Suppressor macrophage (primary cell): ENCODE data around the gene HS1BP3.
A peak's percentile ranks its signal among the peaks of the same experiment; 100 is the strongest.

Experiments used
- DNase-seq, 4 experiments: peaks; one replicate each; pipeline ENCODE4 v3.0.0-alpha.2; 2020 to 2022

Gene HS1BP3

GRCh38 chr2:20645301-20645701 lies 5.6 kb downstream of the HS1BP3 start:
- no peak for DNase-seq

- no peak for DNase-seq
These were observed 7.1 kb downstream of the HS1BP3 start for GRCh38 chr2:20643826-20644225.

GRCh38 chr2:20643060-20643459 lies 7.8 kb downstream of the HS1BP3 start:
- no peak for DNase-seq

- DNase-seq, result peak; percentile 74 to 87 (median 84)
These were observed 8.6 kb downstream of the HS1BP3 start for GRCh38 chr2:20642055-20642971.

DNA sequence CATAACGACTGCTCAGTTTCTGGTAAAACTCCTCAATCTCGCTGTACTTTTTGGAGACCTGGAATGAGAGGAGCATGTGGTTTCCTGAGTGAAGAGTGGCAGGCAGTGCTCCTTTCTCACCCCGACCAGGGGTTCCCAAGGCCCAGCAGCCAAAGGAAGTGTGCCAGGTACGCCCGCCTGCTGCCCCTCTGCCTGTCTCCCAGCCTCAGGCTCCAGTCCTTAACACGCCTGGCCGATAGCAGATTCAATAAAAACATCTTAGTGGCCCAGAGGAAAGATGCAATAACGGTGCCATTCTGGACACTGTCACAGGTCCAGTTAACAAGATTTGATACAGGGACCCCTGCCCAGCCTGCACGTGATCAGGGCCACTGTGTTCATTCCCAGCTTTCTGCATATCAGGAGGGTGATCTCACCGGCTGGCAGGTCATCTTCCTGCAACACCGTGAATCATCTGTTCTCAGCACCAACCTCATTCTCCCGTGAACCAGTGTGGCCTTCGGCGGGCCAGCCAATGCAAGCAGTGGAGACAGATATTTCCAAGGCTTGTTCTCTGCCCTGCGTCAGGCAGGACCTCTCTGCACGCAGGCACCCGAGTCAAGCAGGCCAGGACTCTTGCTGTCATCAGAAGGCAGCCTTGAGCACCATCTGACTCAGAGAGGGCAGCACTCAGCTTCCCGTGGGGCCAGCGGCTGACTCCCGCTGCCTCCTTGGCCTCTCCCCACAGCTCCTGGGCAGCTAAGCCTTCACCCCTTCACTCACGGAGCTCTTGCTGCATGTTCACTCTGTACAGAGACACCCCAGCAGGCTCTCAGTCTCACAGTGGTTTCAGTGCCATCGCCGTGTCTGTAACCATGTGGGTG lies 9.5 kb downstream of the HS1BP3 start:
- DNase-seq, result no peak

- DNase-seq, result no peak
These were observed 10.3 kb downstream of the HS1BP3 start for GRCh38 chr2:20640411-20641122.

GRCh38 chr2:20638646-20639430 lies 12.1 kb downstream of the HS1BP3 start:
- DNase-seq, result no peak

GRCh38 chr2:20638014-20638413 lies 12.9 kb downstream of the HS1BP3 start:
- DNase-seq, result no peak

DNA sequence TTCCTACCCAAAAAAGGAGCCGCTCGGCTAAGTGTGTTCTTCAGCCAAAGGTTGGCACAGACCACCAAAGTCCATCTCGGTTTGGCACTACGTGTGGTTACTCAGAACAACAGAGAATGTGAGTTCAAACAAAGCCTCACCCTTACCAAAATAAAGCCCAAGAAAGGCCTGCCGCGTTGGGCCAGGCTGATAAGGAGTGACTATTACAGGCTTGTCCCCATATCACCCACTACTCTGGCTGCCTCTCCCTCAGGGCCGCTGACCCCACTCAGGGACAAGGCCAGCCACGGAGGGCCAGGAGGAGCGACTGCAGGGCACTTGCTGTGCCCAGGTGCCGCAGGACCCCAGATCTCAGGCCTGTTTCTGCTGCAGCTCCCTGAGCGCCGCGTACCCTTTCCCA lies 13.8 kb downstream of the HS1BP3 start:
- no peak for DNase-seq

DNA sequence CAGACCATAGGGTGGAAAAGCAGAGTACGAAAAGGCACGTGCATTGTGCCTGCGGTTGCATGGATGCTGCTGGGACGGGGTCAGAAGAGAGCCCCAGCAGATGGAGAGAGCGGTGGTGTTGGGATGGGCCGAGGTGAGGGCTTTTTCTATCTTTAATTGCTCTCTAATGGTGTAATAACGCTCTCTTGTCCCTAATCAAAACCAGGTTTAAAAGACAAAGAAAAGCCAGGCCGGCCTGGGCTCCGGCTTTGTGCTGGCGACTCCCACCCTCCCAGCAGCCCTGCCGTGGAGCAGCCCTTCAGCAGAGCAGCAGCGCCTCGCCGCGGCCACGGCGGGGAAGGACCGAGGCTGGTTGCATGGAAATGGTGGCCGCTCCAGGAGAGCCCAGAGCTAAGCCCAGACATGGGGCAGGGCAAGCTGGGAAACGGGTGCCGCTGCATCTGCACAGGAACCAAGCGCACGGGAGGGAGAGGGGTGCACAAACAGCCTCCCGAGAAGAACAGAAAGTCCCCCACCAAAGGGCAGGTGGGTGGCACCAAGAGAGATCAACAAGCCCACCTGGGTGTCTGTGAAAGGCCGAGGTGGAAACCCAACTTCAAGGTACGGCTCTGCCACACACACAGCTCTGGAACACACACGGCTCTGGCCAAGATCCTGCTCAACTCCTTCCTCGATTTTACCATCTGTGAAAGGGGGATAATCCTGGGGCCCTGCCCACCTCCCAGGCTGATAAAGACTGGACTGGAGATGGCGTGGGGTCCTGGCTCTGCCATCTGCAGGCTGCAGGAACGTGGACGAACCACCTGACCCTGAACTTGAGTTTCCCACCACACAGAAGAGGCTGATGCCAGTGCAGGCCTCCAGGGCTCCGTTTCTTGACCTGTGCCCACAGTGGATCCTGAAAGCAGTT lies 15.0 kb downstream of the HS1BP3 start:
- peak; percentile 64 to 81 (median 70) for DNase-seq

DNA sequence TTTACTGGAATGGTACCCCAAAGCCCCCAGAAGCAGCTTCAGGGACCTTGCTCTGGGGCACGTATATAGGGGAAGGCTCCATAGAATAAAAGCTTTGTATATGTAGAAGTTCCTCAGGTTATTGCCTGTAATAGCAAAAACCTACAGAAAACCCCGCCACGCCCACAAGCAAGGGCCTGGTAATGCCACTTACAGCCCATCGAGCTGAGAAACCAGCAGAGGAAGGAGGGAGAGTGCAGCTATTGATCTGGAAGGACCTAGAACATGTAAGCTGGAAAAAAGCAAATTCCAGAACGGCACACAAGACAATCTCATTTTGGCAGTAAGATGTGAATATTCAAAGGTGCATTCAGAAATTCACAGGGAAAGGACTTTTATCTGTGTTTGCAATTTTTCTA lies 15.8 kb downstream of the HS1BP3 start:
- no peak for DNase-seq

GRCh38 chr2:20634507-20635112 lies 16.3 kb downstream of the HS1BP3 start:
- no peak for DNase-seq

DNA sequence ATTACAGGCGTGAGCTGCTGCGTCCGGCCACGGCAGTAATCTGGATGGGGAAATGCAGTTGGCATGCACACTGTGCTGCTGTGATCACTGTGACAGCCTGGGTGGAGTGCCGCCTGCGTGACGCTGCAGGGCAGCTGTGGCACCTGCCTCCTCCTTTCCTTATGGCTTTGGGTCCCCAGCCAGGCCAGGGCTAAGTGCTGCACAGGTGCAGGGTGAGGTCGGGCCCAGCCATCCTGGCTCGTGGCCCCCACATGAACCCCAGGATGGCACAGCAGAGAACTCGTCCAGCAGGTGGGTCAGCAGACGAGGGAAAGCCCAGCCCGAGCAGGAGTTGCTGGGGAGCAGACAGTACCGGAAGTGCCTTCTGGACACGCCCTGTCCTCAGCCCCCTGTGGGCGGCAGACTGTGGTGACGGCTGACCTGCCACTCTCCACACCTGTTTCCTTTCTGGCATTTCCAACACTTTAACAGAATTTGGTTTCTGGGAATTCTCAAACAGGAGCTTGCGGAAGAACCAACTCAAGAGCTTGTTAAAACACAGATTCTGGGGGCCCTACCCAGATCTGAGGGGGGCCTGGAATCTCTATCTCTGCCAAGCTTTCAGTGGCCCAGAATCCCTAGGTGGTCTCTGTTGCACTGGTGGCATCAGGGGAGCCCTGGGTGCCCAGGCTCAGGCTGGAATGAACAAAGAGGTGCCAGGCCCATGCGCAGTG lies 16.9 kb downstream of the HS1BP3 start:
- DNase-seq, result no peak

DNA sequence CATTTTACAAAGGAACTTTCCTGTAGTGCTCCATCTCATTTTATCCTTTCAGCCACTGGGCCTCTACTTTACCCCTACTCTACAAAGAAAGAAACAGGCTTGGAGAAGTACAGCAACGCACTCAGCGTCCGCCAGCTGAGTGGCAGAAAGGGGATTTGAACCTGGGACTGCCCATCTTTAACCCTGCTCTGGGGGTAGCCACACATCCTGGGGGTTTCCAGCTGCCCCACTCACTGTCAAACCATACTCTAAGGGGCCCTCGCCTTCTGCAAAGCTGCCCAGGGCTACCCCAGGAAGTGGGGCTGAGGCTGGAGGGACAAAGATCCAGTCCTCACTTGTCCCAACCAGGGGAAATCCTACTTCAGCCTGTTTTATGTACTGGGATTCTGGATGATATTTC lies 17.9 kb downstream of the HS1BP3 start:
- no peak for DNase-seq

- DNase-seq, result no peak
These were observed 18.4 kb downstream of the HS1BP3 start for GRCh38 chr2:20632446-20632990.

- DNase-seq, result no peak
These were observed 19.1 kb downstream of the HS1BP3 start for GRCh38 chr2:20631617-20632307.

DNA sequence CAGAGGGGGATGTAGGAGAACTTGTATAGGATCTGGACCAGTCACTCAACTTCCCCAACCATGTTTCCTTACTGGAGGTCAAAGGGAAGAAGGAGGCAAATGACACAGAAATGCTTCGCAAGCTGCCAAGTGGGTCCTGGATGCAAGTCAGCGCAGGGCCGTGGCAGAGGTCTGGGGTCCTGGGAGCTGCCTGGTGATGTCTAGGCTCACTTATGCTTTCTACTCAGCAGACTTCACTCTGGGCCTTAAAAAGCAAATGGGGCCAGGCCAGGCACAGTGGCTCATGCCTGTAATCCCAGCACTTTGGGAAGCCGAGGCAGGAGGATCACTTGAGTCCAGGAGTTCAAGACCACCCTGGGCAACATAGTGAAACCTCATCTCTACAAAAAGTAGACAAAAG lies 19.9 kb downstream of the HS1BP3 start:
- DNase-seq, result no peak

- no peak for DNase-seq
These were observed 21.2 kb downstream of the HS1BP3 start for GRCh38 chr2:20629581-20630171.

DNA sequence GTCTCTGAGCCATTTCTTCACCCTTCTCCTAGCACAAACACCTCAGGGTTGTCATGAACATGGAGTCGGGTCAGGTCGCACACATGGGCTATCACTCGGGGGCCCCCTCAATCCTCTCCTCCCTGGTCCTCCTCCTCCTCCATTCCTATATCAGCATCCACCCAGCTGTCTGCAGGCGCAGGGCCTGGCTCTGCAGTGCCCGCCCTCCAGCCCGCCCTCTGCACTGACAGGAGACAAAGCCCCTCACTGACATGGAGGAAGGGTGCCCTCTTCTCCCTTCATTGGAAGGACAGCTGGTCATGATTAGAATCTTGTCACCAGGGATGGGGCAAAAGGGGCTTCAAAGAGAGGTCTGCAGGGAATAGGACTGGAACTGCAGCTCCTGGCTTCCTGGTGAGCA lies 21.7 kb downstream of the HS1BP3 start:
- no peak for DNase-seq
